ENCODE measurements around the gene C1QTNF1. TPM values are rescaled to one million over a fixed set of nuclear protein-coding genes. Genes with fewer than 3 reads are reported as not detected.

Gene C1QTNF1
- polyA plus RNA-seq, 1 donor (not counting 4 experiments of a cell fraction or from before 2014, with no cell fraction given) = 6.6 TPM

DNA sequence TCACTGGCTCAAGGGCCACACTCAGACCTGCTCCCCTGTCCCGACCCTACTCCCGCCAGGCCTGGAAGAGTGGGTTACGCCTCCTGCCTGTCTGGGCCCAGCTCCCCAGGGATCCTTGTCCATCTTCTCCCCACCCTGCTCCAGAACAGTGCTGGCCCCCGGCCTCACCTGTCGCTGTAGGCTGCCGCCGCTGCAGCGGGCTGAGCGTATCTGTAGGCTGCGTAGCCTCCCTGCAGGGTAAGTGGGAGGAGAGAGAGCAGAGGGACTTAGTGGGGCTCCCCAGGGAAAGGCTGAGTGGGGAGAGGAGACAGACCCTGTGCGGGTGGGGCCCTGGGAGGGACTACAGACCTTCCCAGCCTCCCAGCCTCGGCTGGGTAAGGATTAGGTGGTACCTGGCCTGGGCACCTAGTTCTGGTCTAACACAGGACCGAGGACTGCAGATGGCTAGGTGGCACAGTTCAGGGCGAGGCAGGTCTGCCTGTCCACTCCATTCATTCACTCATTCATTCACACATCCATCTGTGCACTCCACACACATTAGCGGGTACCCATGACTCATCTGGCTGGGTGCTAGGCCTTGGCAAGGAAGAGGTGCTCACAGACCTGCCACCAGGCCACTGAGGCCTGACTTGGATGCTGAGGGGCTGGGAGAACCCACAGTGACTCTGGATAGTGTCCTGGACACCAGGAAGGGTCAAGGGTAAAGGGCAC is 71.5 kb downstream of the C1QTNF1 start:
- no peak for FAIRE-seq
- no peak overlapping the region for H3K4me3 ChIP-seq (ENCODE audit: control insufficient read depth in 2 of 3, extremely low read depth in 1 of 3, insufficient read depth in 2 of 3, low read depth in 1 of 3, low read length in 3 of 3)
- no peaks in the 10 kb centered on the region for H3K79me2 ChIP-seq (ENCODE audit: control insufficient read depth, insufficient read depth, low read length)
- peaks cover 5% of the 10 kb centered on the region for H3K4me1 ChIP-seq (ENCODE audit: control insufficient read depth, extremely low read depth, insufficient read depth, low read length)
- no peak overlapping the region for H3K9ac ChIP-seq (ENCODE audit: control insufficient read depth, extremely low read depth, insufficient read depth, low read length)
- no peaks in the 10 kb centered on the region for H3K9me1 ChIP-seq (ENCODE audit: control insufficient read depth, extremely low read depth, insufficient read depth, low read length)
- TF ChIP-seq EZH2 (IDR thresholded peaks at IDR 0.05; ENCODE audit: low read length) = no peak
- TF ChIP-seq, protein P1, sequence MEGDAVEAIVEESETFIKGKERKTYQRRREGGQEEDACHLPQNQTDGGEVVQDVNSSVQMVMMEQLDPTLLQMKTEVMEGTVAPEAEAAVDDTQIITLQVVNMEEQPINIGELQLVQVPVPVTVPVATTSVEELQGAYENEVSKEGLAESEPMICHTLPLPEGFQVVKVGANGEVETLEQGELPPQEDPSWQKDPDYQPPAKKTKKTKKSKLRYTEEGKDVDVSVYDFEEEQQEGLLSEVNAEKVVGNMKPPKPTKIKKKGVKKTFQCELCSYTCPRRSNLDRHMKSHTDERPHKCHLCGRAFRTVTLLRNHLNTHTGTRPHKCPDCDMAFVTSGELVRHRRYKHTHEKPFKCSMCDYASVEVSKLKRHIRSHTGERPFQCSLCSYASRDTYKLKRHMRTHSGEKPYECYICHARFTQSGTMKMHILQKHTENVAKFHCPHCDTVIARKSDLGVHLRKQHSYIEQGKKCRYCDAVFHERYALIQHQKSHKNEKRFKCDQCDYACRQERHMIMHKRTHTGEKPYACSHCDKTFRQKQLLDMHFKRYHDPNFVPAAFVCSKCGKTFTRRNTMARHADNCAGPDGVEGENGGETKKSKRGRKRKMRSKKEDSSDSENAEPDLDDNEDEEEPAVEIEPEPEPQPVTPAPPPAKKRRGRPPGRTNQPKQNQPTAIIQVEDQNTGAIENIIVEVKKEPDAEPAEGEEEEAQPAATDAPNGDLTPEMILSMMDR (optimal IDR thresholded peaks at IDR 0.05 in 1 of 3, IDR thresholded peaks at IDR 0.05 in 1 of 3, conservative IDR thresholded peaks at IDR 0.05 in 1 of 3; ENCODE audit: extremely low read depth in 1 of 3, insufficient read depth in 2 of 3, low read length in 3 of 3) = no peak
- H4K20me1 ChIP-seq (ENCODE audit: control insufficient read depth, extremely low read depth, insufficient read depth, low read length) = no peaks in the 10 kb centered on the region
- H2AFZ ChIP-seq (ENCODE audit: control insufficient read depth, low read length) = no peak overlapping the region
- no peak overlapping the region for H3K4me2 ChIP-seq (ENCODE audit: control insufficient read depth, extremely low read depth, insufficient read depth, low read depth, low read length)
- H3K36me3 ChIP-seq (ENCODE audit: control insufficient read depth in 2 of 2, extremely low read depth in 1 of 2, insufficient read depth in 2 of 2, low read length in 2 of 2) = no peaks in the 10 kb centered on the region
- dilution Hi-C loops (cut with MboI; ENCODE audit: extremely low pct_ligation_motif_present, low sequenced_read_pairs) = no loop called here
- no peak for DNase-seq (ENCODE audit: low read depth, low spot score)
- no peaks in the 10 kb centered on the region for H3K9me3 ChIP-seq (ENCODE audit: control insufficient read depth, low read depth, low read length)
- H3K27me3 ChIP-seq (ENCODE audit: control insufficient read depth, extremely low read depth, insufficient read depth, low read length) = peaks cover 66% of the 10 kb centered on the region
- H3K27ac ChIP-seq (ENCODE audit: control insufficient read depth, insufficient read depth, low read length) = no peak overlapping the region

DNA sequence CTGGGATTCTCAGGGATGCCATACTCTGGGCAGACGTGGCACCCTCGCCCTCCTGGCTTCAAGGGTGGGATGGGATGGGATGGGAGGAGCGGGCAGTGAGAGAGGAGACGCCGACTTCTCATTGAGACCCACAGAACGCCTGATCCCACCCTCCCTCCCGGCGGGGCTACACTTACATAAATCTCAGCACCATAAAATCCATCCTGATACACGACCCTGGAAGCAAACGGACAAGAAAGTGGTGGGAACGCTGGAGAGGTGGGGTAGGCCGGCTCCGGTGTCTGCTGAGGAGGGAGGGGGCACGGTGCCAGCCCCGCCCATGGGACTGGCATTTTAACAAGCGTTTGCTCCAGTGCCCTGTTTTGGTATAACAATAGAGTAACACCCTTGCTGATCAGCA is 72.5 kb downstream of the C1QTNF1 start:
- no peaks in the 10 kb centered on the region for H3K9me3 ChIP-seq (ENCODE audit: control insufficient read depth, low read depth, low read length)
- peak; percentile 18 for TF ChIP-seq EZH2 (IDR thresholded peaks at IDR 0.05; ENCODE audit: low read length)
- TF ChIP-seq, protein P1 (optimal IDR thresholded peaks at IDR 0.05 in 1 of 3, IDR thresholded peaks at IDR 0.05 in 1 of 3, conservative IDR thresholded peaks at IDR 0.05 in 1 of 3; ENCODE audit: extremely low read depth in 1 of 3, insufficient read depth in 2 of 3, low read length in 3 of 3) = no peak
- FAIRE-seq (no peak), DNase-seq (ENCODE audit: low read depth, low spot score) (no peak)
- dilution Hi-C loops (cut with MboI; ENCODE audit: extremely low pct_ligation_motif_present, low sequenced_read_pairs) = no loop called here
- no peaks in the 10 kb centered on the region for H3K36me3 ChIP-seq (ENCODE audit: control insufficient read depth in 2 of 2, extremely low read depth in 1 of 2, insufficient read depth in 2 of 2, low read length in 2 of 2)
- H3K9me1 ChIP-seq (ENCODE audit: control insufficient read depth, extremely low read depth, insufficient read depth, low read length) = no peaks in the 10 kb centered on the region
- no peak overlapping the region for H3K27ac ChIP-seq (ENCODE audit: control insufficient read depth, insufficient read depth, low read length)
- no peaks in the 10 kb centered on the region for H4K20me1 ChIP-seq (ENCODE audit: control insufficient read depth, extremely low read depth, insufficient read depth, low read length)
- H3K4me3 ChIP-seq (ENCODE audit: control insufficient read depth in 2 of 3, extremely low read depth in 1 of 3, insufficient read depth in 2 of 3, low read depth in 1 of 3, low read length in 3 of 3) = no peak overlapping the region
- H2AFZ ChIP-seq (ENCODE audit: control insufficient read depth, low read length) = no peak overlapping the region
- H3K4me1 ChIP-seq (ENCODE audit: control insufficient read depth, extremely low read depth, insufficient read depth, low read length) = no peaks in the 10 kb centered on the region
- no peak overlapping the region for H3K9ac ChIP-seq (ENCODE audit: control insufficient read depth, extremely low read depth, insufficient read depth, low read length)
- H3K4me2 ChIP-seq (ENCODE audit: control insufficient read depth, extremely low read depth, insufficient read depth, low read depth, low read length) = no peak overlapping the region
- H3K27me3 ChIP-seq (ENCODE audit: control insufficient read depth, extremely low read depth, insufficient read depth, low read length) = peaks cover 76% of the 10 kb centered on the region
- no peaks in the 10 kb centered on the region for H3K79me2 ChIP-seq (ENCODE audit: control insufficient read depth, insufficient read depth, low read length)
